HL-60 (cell line): Measurements from ENCODE around the gene TSC22D1.

Experiments used
- DNase-seq, 2 experiments: peaks; one replicate each; pipeline ENCODE4 v3.0.0-alpha.2; 2010 to 2020; ENCODE audit warnings: low read depth in 1 of 2, low spot score in 1 of 2
- H3K27ac ChIP-seq: fragments of 250-450 bp; sonication (Bioruptor Pico); replicated peaks from 2 replicates; pipeline ENCODE4 v1.5.1; 2020; ENCODE audit warnings: mild to moderate bottlenecking, moderate library complexity
- H3K27me3 ChIP-seq: fragments of 250-450 bp; sonication (Bioruptor Pico); 2 replicates; pipeline ENCODE4 v1.5.1; 2021; ENCODE audit warnings: mild to moderate bottlenecking, moderate library complexity; ENCODE audit not compliant: insufficient read depth, poor library complexity, severe bottlenecking
- H3K4me3 ChIP-seq: replicated peaks from 2 replicates; pipeline ENCODE4 v1.5.1; 2011; ENCODE audit warnings: mild to moderate bottlenecking, control low read depth, low read length; ENCODE audit not compliant: insufficient read depth
- GABPA ChIP-seq: IDR thresholded peaks from 2 replicates; pipeline ENCODE4 v1.6.1; 2012; ENCODE audit warnings: low read depth
- POLR2AphosphoS5 ChIP-seq: IDR thresholded peaks from 2 replicates; pipeline ENCODE4 v1.6.1; 2012; ENCODE audit warnings: low read depth
- SPI1 ChIP-seq: IDR thresholded peaks from 2 replicates; pipeline ENCODE4 v1.6.1; 2012; ENCODE audit warnings: low read depth, mild to moderate bottlenecking, borderline replicate concordance
- TF ChIP-seq, protein P1 (sequence below): IDR thresholded peaks from one replicate; pipeline ENCODE4 v1.5.1; 2011; ENCODE audit warnings: low read length, control low read depth, inconsistent platforms; ENCODE audit not compliant: insufficient read depth
- TF ChIP-seq, protein P2 (sequence below): IDR thresholded peaks from 2 replicates; pipeline ENCODE4 v1.6.1; 2012; ENCODE audit warnings: low read depth; ENCODE audit not compliant: insufficient replicate concordance

The TSC22D1 gene

DNA sequence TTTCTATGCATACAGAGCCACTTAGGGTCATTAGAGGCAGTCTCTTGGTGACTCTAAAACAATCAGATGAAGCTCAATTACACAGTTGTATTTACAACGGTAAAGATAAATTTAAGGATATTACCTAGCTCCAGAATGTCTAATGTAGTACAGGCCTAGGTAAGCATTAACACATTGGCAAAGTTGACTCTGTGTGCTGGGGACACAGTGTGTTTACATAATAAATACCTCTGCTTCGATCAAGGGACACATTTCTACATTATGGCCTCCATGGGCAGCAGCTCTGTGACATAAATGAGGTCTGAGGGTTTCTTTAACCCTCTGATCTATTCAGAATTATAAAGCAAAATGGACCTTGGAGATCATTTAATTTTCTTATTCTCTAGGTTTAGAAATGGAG lies 127.8 kb downstream of the TSC22D1 start:
- TF ChIP-seq SPI1 (no peak), POLR2AphosphoS5 (no peak), GABPA (no peak)
- TF ChIP-seq, protein P1, sequence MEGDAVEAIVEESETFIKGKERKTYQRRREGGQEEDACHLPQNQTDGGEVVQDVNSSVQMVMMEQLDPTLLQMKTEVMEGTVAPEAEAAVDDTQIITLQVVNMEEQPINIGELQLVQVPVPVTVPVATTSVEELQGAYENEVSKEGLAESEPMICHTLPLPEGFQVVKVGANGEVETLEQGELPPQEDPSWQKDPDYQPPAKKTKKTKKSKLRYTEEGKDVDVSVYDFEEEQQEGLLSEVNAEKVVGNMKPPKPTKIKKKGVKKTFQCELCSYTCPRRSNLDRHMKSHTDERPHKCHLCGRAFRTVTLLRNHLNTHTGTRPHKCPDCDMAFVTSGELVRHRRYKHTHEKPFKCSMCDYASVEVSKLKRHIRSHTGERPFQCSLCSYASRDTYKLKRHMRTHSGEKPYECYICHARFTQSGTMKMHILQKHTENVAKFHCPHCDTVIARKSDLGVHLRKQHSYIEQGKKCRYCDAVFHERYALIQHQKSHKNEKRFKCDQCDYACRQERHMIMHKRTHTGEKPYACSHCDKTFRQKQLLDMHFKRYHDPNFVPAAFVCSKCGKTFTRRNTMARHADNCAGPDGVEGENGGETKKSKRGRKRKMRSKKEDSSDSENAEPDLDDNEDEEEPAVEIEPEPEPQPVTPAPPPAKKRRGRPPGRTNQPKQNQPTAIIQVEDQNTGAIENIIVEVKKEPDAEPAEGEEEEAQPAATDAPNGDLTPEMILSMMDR, result no peak
- TF ChIP-seq, protein P2, sequence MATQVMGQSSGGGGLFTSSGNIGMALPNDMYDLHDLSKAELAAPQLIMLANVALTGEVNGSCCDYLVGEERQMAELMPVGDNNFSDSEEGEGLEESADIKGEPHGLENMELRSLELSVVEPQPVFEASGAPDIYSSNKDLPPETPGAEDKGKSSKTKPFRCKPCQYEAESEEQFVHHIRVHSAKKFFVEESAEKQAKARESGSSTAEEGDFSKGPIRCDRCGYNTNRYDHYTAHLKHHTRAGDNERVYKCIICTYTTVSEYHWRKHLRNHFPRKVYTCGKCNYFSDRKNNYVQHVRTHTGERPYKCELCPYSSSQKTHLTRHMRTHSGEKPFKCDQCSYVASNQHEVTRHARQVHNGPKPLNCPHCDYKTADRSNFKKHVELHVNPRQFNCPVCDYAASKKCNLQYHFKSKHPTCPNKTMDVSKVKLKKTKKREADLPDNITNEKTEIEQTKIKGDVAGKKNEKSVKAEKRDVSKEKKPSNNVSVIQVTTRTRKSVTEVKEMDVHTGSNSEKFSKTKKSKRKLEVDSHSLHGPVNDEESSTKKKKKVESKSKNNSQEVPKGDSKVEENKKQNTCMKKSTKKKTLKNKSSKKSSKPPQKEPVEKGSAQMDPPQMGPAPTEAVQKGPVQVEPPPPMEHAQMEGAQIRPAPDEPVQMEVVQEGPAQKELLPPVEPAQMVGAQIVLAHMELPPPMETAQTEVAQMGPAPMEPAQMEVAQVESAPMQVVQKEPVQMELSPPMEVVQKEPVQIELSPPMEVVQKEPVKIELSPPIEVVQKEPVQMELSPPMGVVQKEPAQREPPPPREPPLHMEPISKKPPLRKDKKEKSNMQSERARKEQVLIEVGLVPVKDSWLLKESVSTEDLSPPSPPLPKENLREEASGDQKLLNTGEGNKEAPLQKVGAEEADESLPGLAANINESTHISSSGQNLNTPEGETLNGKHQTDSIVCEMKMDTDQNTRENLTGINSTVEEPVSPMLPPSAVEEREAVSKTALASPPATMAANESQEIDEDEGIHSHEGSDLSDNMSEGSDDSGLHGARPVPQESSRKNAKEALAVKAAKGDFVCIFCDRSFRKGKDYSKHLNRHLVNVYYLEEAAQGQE, result no peak
- H3K27me3 ChIP-seq, result no peaks in the 10 kb centered on the region
- no peak overlapping the region for H3K4me3 ChIP-seq
- no peak for DNase-seq
- H3K27ac ChIP-seq, result no peak overlapping the region

DNA sequence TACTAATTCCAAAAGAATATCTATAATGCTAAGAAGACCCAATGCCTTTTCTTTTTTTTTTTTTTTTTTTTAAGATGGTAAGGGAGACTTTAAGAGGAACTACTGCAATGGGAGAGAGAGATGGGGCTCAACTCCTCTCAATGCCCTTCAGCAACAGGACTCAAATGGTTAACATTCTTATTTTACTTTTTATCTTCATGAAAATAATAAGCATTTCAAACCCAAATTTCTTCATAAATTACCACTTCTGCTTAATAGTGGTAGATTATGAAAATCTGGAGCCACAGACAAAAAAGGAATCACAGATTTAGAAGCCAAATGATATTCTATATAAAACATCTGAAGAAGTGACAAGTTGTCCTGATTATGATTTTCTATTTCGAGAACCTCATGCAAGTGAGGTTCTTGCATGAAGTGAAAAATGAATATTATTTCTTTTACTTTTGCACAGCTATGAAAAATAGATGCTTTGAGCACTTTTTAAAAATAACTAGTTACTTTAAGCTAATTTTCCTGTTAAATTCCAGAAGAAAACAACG lies 128.3 kb downstream of the TSC22D1 start:
- TF ChIP-seq, protein P1, result no peak
- TF ChIP-seq SPI1 (no peak), POLR2AphosphoS5 (no peak)
- Histone ChIP-seq H3K4me3 (no peak overlapping the region), H3K27ac (no peak overlapping the region), H3K27me3 (no peaks in the 10 kb centered on the region)
- DNase-seq, result no peak

DNA sequence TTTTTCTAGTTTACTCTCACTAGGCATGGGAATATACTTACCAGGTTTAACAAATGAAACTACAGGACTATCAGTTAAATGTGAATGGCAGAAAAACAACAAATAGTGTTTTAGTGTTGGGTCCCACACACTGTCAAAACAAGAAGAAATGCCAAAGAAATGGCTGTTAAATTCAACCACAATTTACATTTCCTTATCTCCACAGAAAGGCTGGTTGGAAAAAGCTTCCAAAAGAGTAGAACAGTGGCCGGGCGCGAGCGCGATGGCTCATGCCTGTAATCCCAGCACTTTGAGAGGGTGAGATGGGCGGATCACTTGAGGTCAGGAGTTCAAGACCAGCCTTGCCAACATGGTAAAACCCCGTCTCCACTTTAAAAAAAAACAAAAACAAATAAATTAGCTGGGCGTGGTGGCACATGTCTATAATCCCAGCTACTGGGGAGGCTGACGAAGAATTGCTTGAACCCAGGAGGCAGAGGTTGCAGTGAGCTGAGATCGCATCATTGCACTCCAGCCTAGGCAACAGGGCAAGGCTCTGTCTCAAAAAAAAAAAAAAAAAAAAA lies 136.0 kb downstream of the TSC22D1 start:
- no peak for DNase-seq
- peaks cover 4% of the 10 kb centered on the region for H3K27me3 ChIP-seq
- no peak overlapping the region for H3K27ac ChIP-seq
- TF ChIP-seq SPI1 (no peak), POLR2AphosphoS5 (no peak), GABPA (no peak)
- TF ChIP-seq, protein P2, result no peak
- TF ChIP-seq, protein P1, result no peak
- no peak overlapping the region for H3K4me3 ChIP-seq
